ENCODE results near the gene URB1. TPM values are rescaled to one million over a fixed set of nuclear protein-coding genes. Genes with fewer than 3 reads are reported as not detected.

The URB1 gene
- total and polyA plus RNA-seq, 2 of the 8 experiments (the other 6 are each of a cell fraction or from before 2014, with no cell fraction given) = 8.1 to 28.9 TPM

DNA sequence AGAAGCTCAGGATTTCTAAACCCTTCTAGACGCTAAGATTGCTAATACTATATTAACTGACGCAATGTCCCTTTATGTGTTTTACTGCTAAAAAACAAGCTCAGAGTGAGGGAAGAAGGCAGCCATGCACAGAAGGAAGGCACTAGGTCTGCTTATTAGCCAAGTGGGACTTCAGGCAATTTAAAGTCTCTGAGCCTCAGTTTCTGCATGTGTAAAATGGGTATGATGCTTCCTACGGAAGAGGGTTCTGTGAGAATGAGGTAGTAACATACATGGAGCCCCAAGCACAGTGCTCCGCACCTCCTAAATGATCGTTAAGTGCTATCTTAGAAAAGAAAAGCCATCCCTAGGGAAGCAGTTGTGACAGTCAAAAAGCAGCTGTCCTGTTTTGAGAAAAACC lies 130.9 kb downstream of the URB1 start:
- Histone ChIP-seq H3K56ac (replicated peaks; ENCODE audit: insufficient read length, low read depth, low read length) (no peak overlapping the region), H3K23me2 (ENCODE audit: low read depth, low read length) (no peaks in the 10 kb centered on the region), H2BK15ac (ENCODE audit: low read length) (no peak overlapping the region), H3K4ac (replicated peaks; ENCODE audit: insufficient read length, low read depth, low read length) (no peak overlapping the region), H2AK5ac (ENCODE audit: low read depth, low read length) (no peak overlapping the region), H4K5ac (ENCODE audit: insufficient read length, low read depth, low read length) (no peak overlapping the region), H3K9ac (replicated peaks in 1 of 4; ENCODE audit: extremely low read depth in 1 of 4, low read depth in 3 of 4, low read length in 3 of 4) (no peak overlapping the region), H3K27me3 (replicated peaks in 1 of 4; ENCODE audit: control insufficient read depth in 3 of 4, extremely low read depth in 1 of 4, insufficient read depth in 3 of 4, low read length in 3 of 4) (no peaks in the 10 kb centered on the region), H3K4me1 (replicated peaks in 1 of 4; ENCODE audit: control insufficient read depth in 3 of 4, insufficient read depth in 4 of 4, low read length in 3 of 4) (0 out of 7 replicates have a peak, but pooled peaks cover 0 to 1% (median 0%) of the 10 kb centered on the region in 4 experiments), H2AFZ (ENCODE audit: low read length) (no peak overlapping the region), H3K79me1 (ENCODE audit: low read depth, low read length) (no peaks in the 10 kb centered on the region), H3K18ac (ENCODE audit: extremely low read depth, low read length) (no peak overlapping the region), H4K20me1 (replicated peaks in 1 of 2; ENCODE audit: control insufficient read depth in 1 of 2, insufficient read depth in 2 of 2, low read length in 2 of 2) (no peaks in the 10 kb centered on the region), H3K9me3 (ENCODE audit: insufficient read depth in 2 of 2, low read depth in 1 of 2, low read length in 1 of 2) (no peaks in the 10 kb centered on the region), H4K8ac (ENCODE audit: extremely low read depth, insufficient read depth, low read length) (no peak overlapping the region), H2BK12ac (ENCODE audit: low read depth, low read length) (no peak overlapping the region), H3K36me3 (ENCODE audit: control insufficient read depth in 2 of 4, insufficient read depth in 4 of 4, low read length in 3 of 4) (peaks cover 0 to 3% (median 2%) of the 10 kb centered on the region in 4 experiments; a peak in 4 of 8 replicates), H3K23ac (ENCODE audit: insufficient read length) (no peak overlapping the region), H2BK20ac (ENCODE audit: low read length) (no peak overlapping the region), H3K27ac (ENCODE audit: low read depth, low read length) (no peak overlapping the region), H3K4me3 (ENCODE audit: extremely low read depth in 1 of 4, insufficient read depth in 2 of 4, low read depth in 3 of 4, low read length in 4 of 4) (no peak overlapping the region), H3K4me2 (ENCODE audit: insufficient read depth in 1 of 2, low read depth in 2 of 2, low read length in 2 of 2) (no peak overlapping the region), H2BK5ac (ENCODE audit: low read depth, low read length) (no peak overlapping the region), H3K14ac (ENCODE audit: insufficient read length) (no peak overlapping the region), H2BK120ac (replicated peaks; ENCODE audit: low read depth, low read length) (no peak overlapping the region), H3K79me2 (ENCODE audit: control insufficient read depth in 1 of 2, insufficient read depth in 2 of 2, low read length in 2 of 2) (no peaks in the 10 kb centered on the region), H4K91ac (replicated peaks; ENCODE audit: insufficient read length, low read length) (no peak overlapping the region)
- FAIRE-seq = no peak
- no peak for DNase-seq (ENCODE audit: low read depth in 1 of 2, low spot score in 2 of 2)
- WGBS, 2 experiments (ENCODE audit: extremely low coverage in 1 of 2, insufficient coverage in 1 of 2, insufficient read length in 1 of 2, insufficient replicate concordance in 2 of 2, low coverage in 1 of 2, low lambda C conversion rate in 2 of 2, missing lambda C conversion rate in 1 of 2) = 91% methylated on average over 5 of the region's 5 CpGs; no CpG with 5 or more reads in 1 of the 2 experiments
- POLR2A ChIA-PET (ENCODE audit: partially characterized antibody) = no interaction called here
- CTCF ChIA-PET (ENCODE audit: partially characterized antibody) = interaction anchor here (0.6 to 1.0 kb wide), 6 partner anchors 8 to 476 kb away, joined by 3 read pairs; no protein-coding TSS in a partner anchor
- no peak for TF ChIP-seq CHD2 (IDR thresholded peaks at IDR 0.05; ENCODE audit: low read length)
- TF ChIP-seq TAF7 (optimal IDR thresholded peaks at IDR 0.05; ENCODE audit: borderline replicate concordance, low read depth, low read length) = no peak
- TF ChIP-seq HDAC2 (IDR thresholded peaks at IDR 0.05; ENCODE audit: borderline replicate concordance in 1 of 2, low read depth in 2 of 2, low read length in 2 of 2) = 0 out of 4 replicates have a peak, but pooled peaks of 1 of the 2 experiments have one; percentile 48
- 0 out of 2 replicates have a peak, but pooled peaks have one; percentile 38 for TF ChIP-seq KDM1A (IDR thresholded peaks at IDR 0.05; ENCODE audit: borderline replicate concordance, low read length)
